Measurements from ENCODE around the gene RPL10A. TPM values are rescaled to one million over a fixed set of nuclear protein-coding genes. Genes with fewer than 3 reads are reported as not detected.

Gene RPL10A
- polyA plus RNA-seq, 2 of the 4 experiments (the other 2 are of a cell fraction): 1,150 to 1,645 TPM

DNA sequence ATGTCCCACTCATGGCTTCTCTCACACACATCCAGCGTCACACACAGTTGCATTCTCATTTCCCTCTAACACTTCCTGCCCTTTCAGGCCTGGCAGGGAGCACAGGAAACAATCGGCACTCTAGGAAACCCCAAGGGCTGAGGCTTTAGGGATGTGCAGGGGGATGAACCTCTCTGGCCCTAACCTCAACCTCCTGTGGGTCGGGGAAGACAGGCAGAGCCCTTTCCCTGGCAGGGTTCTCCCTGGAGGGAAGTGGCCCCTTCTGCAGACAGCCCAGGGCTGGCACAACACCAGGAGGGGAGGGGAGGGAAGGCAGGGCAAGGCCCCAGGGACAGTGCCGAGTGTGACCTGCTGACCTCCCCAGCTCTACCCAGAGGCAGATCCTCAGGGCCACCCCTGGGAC, 26.0 kb downstream of the RPL10A start:
- 71% methylated on average over 2 of the region's 4 CpGs for WGBS (ENCODE audit: missing lambda C conversion rate)

DNA sequence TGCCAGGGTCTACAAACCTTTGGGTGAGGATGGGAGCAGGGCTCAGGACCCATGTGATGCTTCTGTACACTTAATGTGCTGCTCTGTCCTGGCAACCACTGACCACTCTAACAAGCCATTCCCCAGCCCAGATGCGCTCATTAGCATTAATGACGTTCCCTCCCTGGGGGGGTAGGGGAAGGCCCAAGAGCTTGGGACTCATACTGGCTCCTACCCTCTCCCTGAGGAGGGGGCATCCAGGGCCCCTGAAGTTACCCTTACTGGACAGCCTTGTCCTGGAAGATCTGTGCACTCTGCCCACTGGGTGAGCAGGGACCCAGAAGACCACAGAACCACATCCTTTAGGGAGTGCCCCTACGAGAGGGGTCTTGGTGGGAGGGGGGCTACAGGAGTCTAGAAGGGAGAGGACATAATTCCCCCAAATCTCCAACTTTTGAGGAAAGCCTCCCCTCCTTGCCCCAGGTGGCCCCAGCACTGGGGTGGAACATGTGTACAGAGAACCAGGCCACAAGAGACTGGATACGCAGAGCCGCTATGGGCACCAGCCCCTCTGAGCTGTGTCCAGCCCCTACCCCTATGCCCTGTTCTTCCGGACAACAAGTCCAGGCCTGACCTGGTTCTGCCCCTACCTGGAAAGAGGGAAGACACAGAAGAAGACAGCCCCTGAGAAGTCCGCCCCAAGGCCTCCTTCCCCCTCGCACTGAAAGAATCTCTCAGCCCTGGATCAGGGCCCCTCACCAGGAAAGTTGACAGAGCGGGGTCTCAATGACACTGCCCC, 27.2 kb downstream of the RPL10A start:
- ChIA-PET CTCF (interaction anchor here (1.1 kb wide), 1 partner anchor 28 kb away, joined by 4 read pairs; no protein-coding TSS in a partner anchor), POLR2A (no interaction called here)
- no peaks in the 10 kb centered on the region for H3K9me3 ChIP-seq
- H3K4me2 ChIP-seq: peak overlapping the region; percentile 86
- peaks cover 11% of the 10 kb centered on the region; the same call in 1 of the 3 replicates for H3K4me1 ChIP-seq
- 100% methylated on average over 4 of the region's 9 CpGs for WGBS (ENCODE audit: missing lambda C conversion rate)
- H3K27ac ChIP-seq: peak overlapping the region; percentile 78 to 95
- ATAC-seq (no peak), DNase-seq (ENCODE audit: low read depth in 1 of 2, low spot score in 1 of 2) (no peak), FAIRE-seq (no peak)
- TF ChIP-seq RNF2 (IDR thresholded peaks at IDR 0.05; ENCODE audit: borderline replicate concordance, low read depth) (no peak), POLR2AphosphoS2 (conservative IDR thresholded peaks at IDR 0.05; ENCODE audit: low read length) (no peak), HOXB5 (CRISPR knock-in tag; IDR thresholded peaks at IDR 0.05) (no peak), HOXA7 (CRISPR knock-in tag; IDR thresholded peaks at IDR 0.05) (no peak), BHLHE40 (IDR thresholded peaks at IDR 0.05; ENCODE audit: low read depth, low read length) (no peak), ZSCAN20 (CRISPR knock-in tag; IDR thresholded peaks at IDR 0.05) (no peak), SMC3 (IDR thresholded peaks at IDR 0.05) (no peak), CHD2 (IDR thresholded peaks at IDR 0.05; ENCODE audit: low read length, partially characterized antibody) (no peak), SREBF2 (IDR thresholded peaks at IDR 0.05) (no peak), CBX2 (IDR thresholded peaks at IDR 0.05; ENCODE audit: borderline replicate concordance, low read depth) (no peak), CHD4 (IDR thresholded peaks at IDR 0.05; ENCODE audit: borderline replicate concordance) (no peak), NR3C1 (IDR thresholded peaks at IDR 0.05) (no peak), CEBPB (IDR thresholded peaks at IDR 0.05) (no peak)
- TF ChIP-seq, protein P1, sequence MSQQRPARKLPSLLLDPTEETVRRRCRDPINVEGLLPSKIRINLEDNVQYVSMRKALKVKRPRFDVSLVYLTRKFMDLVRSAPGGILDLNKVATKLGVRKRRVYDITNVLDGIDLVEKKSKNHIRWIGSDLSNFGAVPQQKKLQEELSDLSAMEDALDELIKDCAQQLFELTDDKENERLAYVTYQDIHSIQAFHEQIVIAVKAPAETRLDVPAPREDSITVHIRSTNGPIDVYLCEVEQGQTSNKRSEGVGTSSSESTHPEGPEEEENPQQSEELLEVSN (IDR thresholded peaks at IDR 0.05; ENCODE audit: borderline replicate concordance, low read depth): no peak
- H3K4me3 ChIP-seq: peak overlapping the region; percentile 91

More for the DNA sequence above, 26.0 kb downstream of the RPL10A start:
- Histone ChIP-seq H3K9me3 (no peaks in the 10 kb centered on the region), H3K4me1 (peaks cover 11% of the 10 kb centered on the region; the same call in 1 of the 3 replicates), H3K27ac (no peak overlapping the region), H3K4me2 (no peak overlapping the region), H3K4me3 (no peak overlapping the region)
- DNase-seq (ENCODE audit: low read depth in 1 of 2, low spot score in 1 of 2): no peak
- CTCF ChIA-PET: no interaction called here
- TF ChIP-seq, protein P2, sequence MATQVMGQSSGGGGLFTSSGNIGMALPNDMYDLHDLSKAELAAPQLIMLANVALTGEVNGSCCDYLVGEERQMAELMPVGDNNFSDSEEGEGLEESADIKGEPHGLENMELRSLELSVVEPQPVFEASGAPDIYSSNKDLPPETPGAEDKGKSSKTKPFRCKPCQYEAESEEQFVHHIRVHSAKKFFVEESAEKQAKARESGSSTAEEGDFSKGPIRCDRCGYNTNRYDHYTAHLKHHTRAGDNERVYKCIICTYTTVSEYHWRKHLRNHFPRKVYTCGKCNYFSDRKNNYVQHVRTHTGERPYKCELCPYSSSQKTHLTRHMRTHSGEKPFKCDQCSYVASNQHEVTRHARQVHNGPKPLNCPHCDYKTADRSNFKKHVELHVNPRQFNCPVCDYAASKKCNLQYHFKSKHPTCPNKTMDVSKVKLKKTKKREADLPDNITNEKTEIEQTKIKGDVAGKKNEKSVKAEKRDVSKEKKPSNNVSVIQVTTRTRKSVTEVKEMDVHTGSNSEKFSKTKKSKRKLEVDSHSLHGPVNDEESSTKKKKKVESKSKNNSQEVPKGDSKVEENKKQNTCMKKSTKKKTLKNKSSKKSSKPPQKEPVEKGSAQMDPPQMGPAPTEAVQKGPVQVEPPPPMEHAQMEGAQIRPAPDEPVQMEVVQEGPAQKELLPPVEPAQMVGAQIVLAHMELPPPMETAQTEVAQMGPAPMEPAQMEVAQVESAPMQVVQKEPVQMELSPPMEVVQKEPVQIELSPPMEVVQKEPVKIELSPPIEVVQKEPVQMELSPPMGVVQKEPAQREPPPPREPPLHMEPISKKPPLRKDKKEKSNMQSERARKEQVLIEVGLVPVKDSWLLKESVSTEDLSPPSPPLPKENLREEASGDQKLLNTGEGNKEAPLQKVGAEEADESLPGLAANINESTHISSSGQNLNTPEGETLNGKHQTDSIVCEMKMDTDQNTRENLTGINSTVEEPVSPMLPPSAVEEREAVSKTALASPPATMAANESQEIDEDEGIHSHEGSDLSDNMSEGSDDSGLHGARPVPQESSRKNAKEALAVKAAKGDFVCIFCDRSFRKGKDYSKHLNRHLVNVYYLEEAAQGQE (IDR thresholded peaks at IDR 0.05): no peak
- TF ChIP-seq KDM1A (IDR thresholded peaks at IDR 0.05; ENCODE audit: low read depth) (no peak), FOSB (CRISPR knock-in tag; IDR thresholded peaks at IDR 0.05) (no peak), ESRRA (IDR thresholded peaks at IDR 0.05; ENCODE audit: borderline replicate concordance, low read length) (no peak), TFCP2L1 (CRISPR knock-in tag; IDR thresholded peaks at IDR 0.05) (no peak), JUNB (IDR thresholded peaks at IDR 0.05) (no peak), HOXB5 (CRISPR knock-in tag; IDR thresholded peaks at IDR 0.05) (no peak)
- TF ChIP-seq, protein P3, sequence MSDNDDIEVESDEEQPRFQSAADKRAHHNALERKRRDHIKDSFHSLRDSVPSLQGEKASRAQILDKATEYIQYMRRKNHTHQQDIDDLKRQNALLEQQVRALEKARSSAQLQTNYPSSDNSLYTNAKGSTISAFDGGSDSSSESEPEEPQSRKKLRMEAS (IDR thresholded peaks at IDR 0.05): no peak
- POLR2A ChIA-PET: no interaction called here
- no peak for ATAC-seq
- FAIRE-seq: no peak

All from A549 (cell line).